IMR-90 (cell line): ENCODE data around the gene TOGARAM2. TPM values are rescaled to one million over a fixed set of nuclear protein-coding genes. Genes with fewer than 3 reads are reported as not detected.

Experiments
- ATAC-seq: fragments of 200-7000 bp; cut with Tn5 transposase; 2 replicates; pipeline ENCODE4 v1.9.1; 2020; ENCODE audit warnings: low read depth, mild to moderate bottlenecking, moderate library complexity
- BruUV-seq: library from RNA; stranded (reverse); fragments of 400-500 nt; replicated peaks from 2 replicates; lab custom pipeline; 2021; lab: Mats Ljungman, UMichigan
- CTCF ChIA-PET: fragments of 300-600 bp; formaldehyde crosslinking; extraction: SDS; loops from one replicate; lab custom pipeline; 2021; ENCODE audit warnings: antibody characterized with exemption; lab: Yijun Ruan, JAX
- POLR2A ChIA-PET: fragments of 300-600 bp; sonication (Branson Sonifier 250); formaldehyde crosslinking; loops from one replicate; lab custom pipeline; 2022; ENCODE audit warnings: antibody characterized with exemption; ENCODE audit not compliant: unreplicated experiment; lab: Charles Lee
- DNase-seq: peaks from one replicate; pipeline ENCODE4 v3.0.0; 2013
- H2AFZ ChIP-seq: replicated peaks from 2 replicates; pipeline ENCODE3; 2013; ENCODE audit warnings: low read length, mild to moderate bottlenecking; ENCODE audit not compliant: poor library complexity
- H2AK5ac ChIP-seq: 2 replicates; pipeline ENCODE4 v1.6.1; 2013; ENCODE audit warnings: low read depth, low read length, inconsistent platforms
- H2AK9ac ChIP-seq: replicated peaks from 2 replicates; pipeline ENCODE3; 2013; ENCODE audit warnings: mild to moderate bottlenecking, low read depth, low read length, moderate library complexity; ENCODE audit not compliant: poor library complexity
- H2BK120ac ChIP-seq: 2 replicates; pipeline ENCODE4 v1.6.1; 2013; ENCODE audit warnings: low read depth, low read length, inconsistent platforms
- H2BK15ac ChIP-seq: 3 replicates; pipeline ENCODE4 v1.6.1; 2013; ENCODE audit warnings: low read depth, low read length, inconsistent platforms
- H2BK20ac ChIP-seq: 2 replicates; pipeline ENCODE4 v1.6.1; 2013; ENCODE audit warnings: low read depth, mild to moderate bottlenecking, inconsistent platforms, low read length, moderate library complexity
- H2BK5ac ChIP-seq: 2 replicates; pipeline ENCODE4 v1.6.1; 2013; ENCODE audit warnings: mild to moderate bottlenecking, low read depth, low read length, inconsistent platforms; ENCODE audit not compliant: poor library complexity, severe bottlenecking
- H3K14ac ChIP-seq: replicated peaks from 2 replicates; pipeline ENCODE4 v1.6.1; 2013; ENCODE audit warnings: low read depth, low read length, inconsistent platforms
- H3K18ac ChIP-seq: 2 replicates; pipeline ENCODE4 v1.6.1; 2013; ENCODE audit warnings: low read depth, low read length, control low read depth
- H3K23ac ChIP-seq: 2 replicates; pipeline ENCODE4 v1.6.1; 2013; ENCODE audit warnings: low read depth, low read length, inconsistent platforms
- H3K27ac ChIP-seq: 2 replicates; pipeline ENCODE4 v1.5.1; 2013; ENCODE audit warnings: mild to moderate bottlenecking, control low read depth, low read length; ENCODE audit not compliant: insufficient read depth
- H3K27me3 ChIP-seq: 2 replicates; pipeline ENCODE4 v1.6.1; 2013; ENCODE audit warnings: low read length; ENCODE audit not compliant: control insufficient read depth, insufficient read depth
- H3K36me3 ChIP-seq: 2 replicates; pipeline ENCODE4 v1.6.1; 2013; ENCODE audit warnings: low read length, mixed read lengths; ENCODE audit not compliant: control insufficient read depth, insufficient read depth
- H3K4ac ChIP-seq: 2 replicates; pipeline ENCODE4 v1.6.1; 2013; ENCODE audit warnings: low read depth, low read length, inconsistent platforms
- H3K4me1 ChIP-seq: 2 replicates; pipeline ENCODE4 v1.6.1; 2013; ENCODE audit warnings: low read length, mixed read lengths; ENCODE audit not compliant: control insufficient read depth, insufficient read depth
- H3K4me2 ChIP-seq: 2 replicates; pipeline ENCODE4 v1.6.1; 2013; ENCODE audit warnings: low read depth, mild to moderate bottlenecking, control low read depth, low read length, moderate library complexity
- H3K4me3 ChIP-seq: 2 replicates; pipeline ENCODE4 v1.5.1; 2013; ENCODE audit warnings: low read depth, mild to moderate bottlenecking, control low read depth, low read length, moderate library complexity; ENCODE audit not compliant: insufficient read depth
- H3K56ac ChIP-seq: 2 replicates; pipeline ENCODE4 v1.6.1; 2013; ENCODE audit warnings: low read length, inconsistent platforms; ENCODE audit not compliant: insufficient read depth; ENCODE audit errors: extremely low read depth
- H3K79me1 ChIP-seq, 2 experiments: 2 replicates each; pipeline ENCODE4 v1.6.1; 2013; ENCODE audit warnings: low read length in 2 of 2, inconsistent platforms in 1 of 2, low read depth in 1 of 2
- H3K9ac ChIP-seq: 2 replicates; pipeline ENCODE4 v1.6.1; 2013; ENCODE audit warnings: low read depth, low read length, control low read depth
- H3K9me1 ChIP-seq: 2 replicates; pipeline ENCODE4 v1.6.1; 2013; ENCODE audit warnings: low read length, inconsistent platforms; ENCODE audit not compliant: insufficient read depth
- H3K9me3 ChIP-seq: 2 replicates; pipeline ENCODE4 v1.6.1; 2013; ENCODE audit warnings: low read length; ENCODE audit not compliant: control insufficient read depth, insufficient read depth
- H4K20me1 ChIP-seq: 2 replicates; pipeline ENCODE4 v1.6.1; 2013; ENCODE audit warnings: low read length, inconsistent platforms; ENCODE audit not compliant: insufficient read depth
- H4K5ac ChIP-seq: 2 replicates; pipeline ENCODE4 v1.6.1; 2013; ENCODE audit warnings: mild to moderate bottlenecking, low read depth, low read length, control low read depth
- H4K8ac ChIP-seq, 2 experiments: 2 replicates each; pipeline ENCODE4 v1.6.1; 2013; ENCODE audit warnings: low read depth in 2 of 2, low read length in 2 of 2, control low read depth in 1 of 2, inconsistent platforms in 1 of 2
- H4K91ac ChIP-seq: 2 replicates; pipeline ENCODE4 v1.6.1; 2013; ENCODE audit warnings: low read depth, low read length, inconsistent platforms; ENCODE audit not compliant: insufficient read depth
- CEBPB ChIP-seq: IDR thresholded peaks from 2 replicates; pipeline ENCODE4 v1.6.1; 2012; ENCODE audit warnings: low read depth, low read length, improper control_type of control experiment
- CHD1 ChIP-seq: IDR thresholded peaks from 2 replicates; pipeline ENCODE4 v1.6.1; 2012; ENCODE audit warnings: low read depth, low read length, improper control_type of control experiment
- CTCF ChIP-seq: conservative IDR thresholded peaks from 2 replicates; pipeline ENCODE4 v1.5.1; 2012; ENCODE audit warnings: mild to moderate bottlenecking, low read depth, low read length, improper control_type of control experiment
- ELK1 ChIP-seq: fragments of 150-350 bp; IDR thresholded peaks from 2 replicates; pipeline ENCODE4 v1.6.1; 2016; ENCODE audit warnings: low read depth, mild to moderate bottlenecking, low read length, moderate library complexity, borderline replicate concordance
- FOS ChIP-seq: fragments of 150-350 bp; IDR thresholded peaks from 2 replicates; pipeline ENCODE4 v1.6.1; 2016; ENCODE audit warnings: low read depth, low read length
- MAFK ChIP-seq: IDR thresholded peaks from 2 replicates; pipeline ENCODE4 v1.6.1; 2012; ENCODE audit warnings: low read depth, low read length, improper control_type of control experiment
- MAZ ChIP-seq: IDR thresholded peaks from 2 replicates; pipeline ENCODE4 v1.6.1; 2012; ENCODE audit warnings: low read depth, mild to moderate bottlenecking, low read length, improper control_type of control experiment, moderate library complexity, borderline replicate concordance
- NFE2L2 ChIP-seq: fragments of 150-350 bp; IDR thresholded peaks from 2 replicates; pipeline ENCODE4 v1.6.1; 2016; ENCODE audit warnings: low read depth, mild to moderate bottlenecking, low read length
- POLR2A ChIP-seq: IDR thresholded peaks from 2 replicates; pipeline ENCODE4 v1.6.1; 2012; ENCODE audit warnings: mild to moderate bottlenecking, low read depth, low read length
- RAD21 ChIP-seq: IDR thresholded peaks from 2 replicates; pipeline ENCODE4 v1.6.1; 2012; ENCODE audit warnings: low read length, improper control_type of control experiment
- RCOR1 ChIP-seq: IDR thresholded peaks from 2 replicates; pipeline ENCODE4 v1.6.1; 2012; ENCODE audit warnings: mild to moderate bottlenecking, low read length, improper control_type of control experiment; ENCODE audit not compliant: insufficient replicate concordance
- RFX5 ChIP-seq: IDR thresholded peaks from 2 replicates; pipeline ENCODE4 v1.8.0; 2012; ENCODE audit warnings: low read depth, mild to moderate bottlenecking, low read length, moderate library complexity
- SMC3 ChIP-seq: fragments of 150-350 bp; IDR thresholded peaks from 2 replicates; pipeline ENCODE4 v1.6.1; 2016; ENCODE audit warnings: low read depth, mild to moderate bottlenecking, antibody characterized with exemption, low read length, moderate library complexity
- USF2 ChIP-seq: fragments of 150-350 bp; IDR thresholded peaks from 2 replicates; pipeline ENCODE4 v1.6.1; 2017; ENCODE audit warnings: mild to moderate bottlenecking, antibody characterized with exemption, low read length, low read depth
- WGBS, 2 experiments: methylation state at CpG; one replicate each; pipeline versions ENCODE4 v1.1.5 to v1.1.7; 2013; ENCODE audit warnings: missing lambda C conversion rate in 2 of 2; ENCODE audit not compliant: insufficient read length in 1 of 2; ENCODE audit errors: extremely low coverage in 2 of 2; 5-methylcytosine and 5-hydroxymethylcytosine counted together
- dilution Hi-C: fragments of 300-500 bp; cut with HindIII; formaldehyde crosslinking; loops from one replicate; pipeline ENCODE4 v1.14.3; 2018; ENCODE audit warnings: low sequenced_read_pairs; ENCODE audit not compliant: unreplicated experiment
- in situ Hi-C: fragments of 300-500 bp; cut with MboI; formaldehyde crosslinking; loops from 3 replicates; pipeline ENCODE4 v1.14.3; 2019; ENCODE audit warnings: low sequenced_read_pairs, inconsistent platforms, mixed read lengths
- intact Hi-C: fragments of 100-400 bp; cut with micrococcal nuclease; formaldehyde crosslinking; loops from 2 replicates; pipeline ENCODE4 v1.10.0; 2022
- polyA plus RNA-seq, 3 experiments: library from polyadenylated mRNA; depleted of rRNA; stranded (reverse); fragments of >200 nt; gene quantifications; 2 replicates each; pipeline ENCODE4 v1.2.3, GENCODE V29; 2012; ENCODE audit warnings: low replicate concordance in 1 of 3
- total RNA-seq: library from RNA; depleted of rRNA; stranded (reverse); fragments of >200 nt; gene quantifications from 2 replicates; pipeline ENCODE4 v1.2.3, GENCODE V29; 2012

Gene TOGARAM2
- total and polyA plus RNA-seq, 2 of the 4 experiments (the other 2 are of a cell fraction), result under 0.01 to 0.38 TPM

GRCh38 chr2:28944535-28945248 lies 36.4 kb upstream of the TOGARAM2 start:
- no peaks in the 10 kb centered on the region for H3K27me3 ChIP-seq
- no peak overlapping the region for H4K8ac ChIP-seq
- dilution Hi-C loops (no loop called here), intact Hi-C loops (no loop called here), in situ Hi-C loops (no loop called here)
- WGBS, 2 experiments, result 92% methylated on average over 10 of the region's 14 CpGs; no CpG with 5 or more reads in 1 of the 2 experiments
- H4K91ac ChIP-seq, result no peak overlapping the region
- H2BK5ac ChIP-seq, result no peak overlapping the region
- no peaks in the 10 kb centered on the region for H3K4me1 ChIP-seq
- H2BK15ac ChIP-seq, result no peak overlapping the region
- no peaks in the 10 kb centered on the region for H3K9me1 ChIP-seq
- ATAC-seq, result no peak
- no peak overlapping the region for H2AK5ac ChIP-seq
- BruUV-seq, result no TSS peak
- H4K5ac ChIP-seq, result no peak overlapping the region
- H3K79me1 ChIP-seq, result peaks cover 7 to 12% of the 10 kb centered on the region in 2 experiments
- H3K36me3 ChIP-seq, result peaks cover 33% of the 10 kb centered on the region
- no peak for DNase-seq
- H3K4ac ChIP-seq, result no peak overlapping the region
- no peak overlapping the region for H3K27ac ChIP-seq
- H2AFZ ChIP-seq, result no peak overlapping the region
- CTCF ChIA-PET, result no interaction called here
- no peak overlapping the region for H3K18ac ChIP-seq
- no peak overlapping the region for H3K9ac ChIP-seq
- no peak overlapping the region for H3K23ac ChIP-seq
- H2BK120ac ChIP-seq, result no peak overlapping the region
- H4K20me1 ChIP-seq, result no peaks in the 10 kb centered on the region
- no peak overlapping the region for H3K14ac ChIP-seq
- no peak overlapping the region for H3K56ac ChIP-seq
- H2AK9ac ChIP-seq, result no peak overlapping the region
- H3K9me3 ChIP-seq, result peaks cover 5% of the 10 kb centered on the region; the same call in 1 of the 2 replicates
- H2BK20ac ChIP-seq, result no peak overlapping the region
- H3K4me3 ChIP-seq, result no peak overlapping the region
- no peak overlapping the region for H3K4me2 ChIP-seq
- TF ChIP-seq CTCF (no peak), RCOR1 (no peak), POLR2A (no peak), CEBPB (no peak), MAFK (no peak), ELK1 (no peak), USF2 (no peak), RFX5 (no peak), MAZ (no peak), SMC3 (no peak), NFE2L2 (no peak), CHD1 (no peak), RAD21 (no peak), FOS (no peak)
- POLR2A ChIA-PET, result no interaction called here
